ENCODE results near the gene SCN2B.

Gene SCN2B

GRCh38 chr11:118152020-118152551 is 24.4 kb downstream of the SCN2B start:
- no peak for DNase-seq (ENCODE audit: extremely low read depth, low read depth)
- TF ChIP-seq, protein P1, sequence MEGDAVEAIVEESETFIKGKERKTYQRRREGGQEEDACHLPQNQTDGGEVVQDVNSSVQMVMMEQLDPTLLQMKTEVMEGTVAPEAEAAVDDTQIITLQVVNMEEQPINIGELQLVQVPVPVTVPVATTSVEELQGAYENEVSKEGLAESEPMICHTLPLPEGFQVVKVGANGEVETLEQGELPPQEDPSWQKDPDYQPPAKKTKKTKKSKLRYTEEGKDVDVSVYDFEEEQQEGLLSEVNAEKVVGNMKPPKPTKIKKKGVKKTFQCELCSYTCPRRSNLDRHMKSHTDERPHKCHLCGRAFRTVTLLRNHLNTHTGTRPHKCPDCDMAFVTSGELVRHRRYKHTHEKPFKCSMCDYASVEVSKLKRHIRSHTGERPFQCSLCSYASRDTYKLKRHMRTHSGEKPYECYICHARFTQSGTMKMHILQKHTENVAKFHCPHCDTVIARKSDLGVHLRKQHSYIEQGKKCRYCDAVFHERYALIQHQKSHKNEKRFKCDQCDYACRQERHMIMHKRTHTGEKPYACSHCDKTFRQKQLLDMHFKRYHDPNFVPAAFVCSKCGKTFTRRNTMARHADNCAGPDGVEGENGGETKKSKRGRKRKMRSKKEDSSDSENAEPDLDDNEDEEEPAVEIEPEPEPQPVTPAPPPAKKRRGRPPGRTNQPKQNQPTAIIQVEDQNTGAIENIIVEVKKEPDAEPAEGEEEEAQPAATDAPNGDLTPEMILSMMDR (IDR thresholded peaks at IDR 0.05; ENCODE audit: low read depth, low read length) = no peak

GRCh38 chr11:118151431-118151830 is 25.0 kb downstream of the SCN2B start:
- TF ChIP-seq, protein P1 (IDR thresholded peaks at IDR 0.05; ENCODE audit: low read depth, low read length) = no peak
- DNase-seq (ENCODE audit: extremely low read depth, low read depth) = no peak

DNA sequence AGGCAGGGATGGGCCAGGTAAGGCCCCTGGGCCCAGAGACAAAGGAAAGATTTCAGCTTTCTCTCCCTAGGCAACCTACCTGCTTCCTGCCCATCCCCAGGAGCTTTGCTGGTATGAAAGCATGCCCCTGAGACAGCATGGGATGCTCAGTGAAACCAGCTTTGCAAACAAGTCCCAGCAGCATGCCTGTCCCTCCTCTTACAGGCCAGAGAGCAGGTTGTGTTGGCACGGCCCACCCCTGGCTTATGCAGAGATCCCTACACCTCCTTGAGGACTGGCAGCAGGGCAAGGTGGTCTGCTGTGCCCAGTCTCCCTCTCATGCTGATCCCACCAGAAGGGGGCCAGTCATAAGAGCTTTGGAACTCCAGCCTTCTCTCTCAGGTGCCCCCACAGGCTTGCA is 26.9 kb downstream of the SCN2B start:
- TF ChIP-seq, protein P1 (IDR thresholded peaks at IDR 0.05; ENCODE audit: low read depth, low read length) = no peak
- no peak for DNase-seq (ENCODE audit: extremely low read depth, low read depth)

GRCh38 chr11:118148856-118149255 is 27.6 kb downstream of the SCN2B start:
- TF ChIP-seq, protein P1 (IDR thresholded peaks at IDR 0.05; ENCODE audit: low read depth, low read length) = no peak
- no peak for DNase-seq (ENCODE audit: extremely low read depth, low read depth)

DNA sequence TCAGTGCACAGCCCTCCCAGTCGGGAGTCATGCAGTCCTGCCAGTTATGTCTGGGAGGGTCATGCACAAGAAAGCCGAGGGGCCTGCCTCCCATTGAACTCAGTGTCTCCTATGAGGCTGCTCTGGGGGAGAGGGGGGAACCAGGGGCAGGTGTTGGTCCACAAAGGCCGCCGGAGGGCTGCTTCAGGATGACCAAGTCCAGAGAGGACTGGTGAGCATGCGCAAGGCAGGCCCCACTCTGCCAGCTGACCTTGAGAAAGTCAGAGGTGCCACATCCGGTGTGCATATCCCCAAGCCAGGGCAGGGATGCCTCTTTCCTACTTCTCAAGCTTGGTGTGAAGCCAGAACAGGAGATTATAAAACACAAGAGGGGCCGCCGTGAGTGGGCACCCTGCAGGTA is 28.2 kb downstream of the SCN2B start:
- TF ChIP-seq, protein P1 (IDR thresholded peaks at IDR 0.05; ENCODE audit: low read depth, low read length) = no peak

DNA sequence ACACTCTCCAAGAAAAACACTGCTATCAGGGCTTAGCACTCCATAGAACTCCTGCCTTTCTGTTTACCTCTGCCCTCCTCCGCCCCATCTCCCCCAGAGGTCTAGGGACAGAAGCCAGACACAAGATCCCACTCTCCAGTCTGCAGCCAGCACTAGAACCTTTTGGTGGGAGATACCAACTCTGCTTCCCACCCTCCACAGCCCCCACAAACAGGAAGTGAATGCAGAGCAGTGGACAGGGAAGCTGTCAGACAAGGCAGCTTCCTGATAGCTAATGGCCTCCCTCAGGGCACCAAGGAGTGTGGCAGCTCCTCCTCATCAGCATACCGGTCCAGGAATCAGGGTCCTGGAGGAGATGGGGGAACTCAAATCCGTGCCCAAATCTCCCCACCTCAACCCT is 28.9 kb downstream of the SCN2B start:
- TF ChIP-seq, protein P1 (IDR thresholded peaks at IDR 0.05; ENCODE audit: low read depth, low read length) = no peak
- no peak for DNase-seq (ENCODE audit: extremely low read depth, low read depth)

More for the DNA sequence above, 28.2 kb downstream of the SCN2B start:
- no peak for DNase-seq (ENCODE audit: extremely low read depth, low read depth)

DNA sequence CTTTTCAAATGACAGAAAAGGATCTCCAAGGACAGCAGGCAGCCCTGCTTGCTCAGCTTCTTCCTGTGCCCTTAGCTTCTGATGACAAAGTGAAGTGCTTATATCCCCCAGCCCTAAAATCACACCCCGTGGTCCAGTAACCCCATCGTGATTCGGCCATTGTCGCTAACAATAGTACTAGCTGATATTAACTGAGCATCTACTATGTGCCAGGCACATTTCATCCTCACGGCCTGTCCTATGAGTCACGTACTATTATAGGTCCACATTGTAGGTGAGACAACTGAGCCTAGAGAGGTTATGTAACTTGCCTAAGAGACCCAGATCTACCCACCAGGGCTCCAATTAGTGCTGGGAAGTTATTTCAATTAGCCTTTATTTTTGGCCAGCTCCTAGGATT is 29.9 kb downstream of the SCN2B start:
- TF ChIP-seq, protein P1 (IDR thresholded peaks at IDR 0.05; ENCODE audit: low read depth, low read length) = no peak
- DNase-seq (ENCODE audit: extremely low read depth, low read depth) = no peak

Data from AG09319 (cell line).